K562 (cell line): ENCODE measurements around the gene PCOLCE2. TPM values are rescaled to one million over a fixed set of nuclear protein-coding genes. Genes with fewer than 3 reads are reported as not detected.

Source experiments
- BRD9 ChIP-seq: fragments of 450-650 bp; IDR thresholded peaks from 2 replicates; pipeline ENCODE4 v1.6.1; 2018; ENCODE audit warnings: low read depth; ENCODE audit not compliant: partially characterized antibody
- RBFOX2 ChIP-seq: fragments of 200-400 bp; formaldehyde crosslinking; IDR thresholded peaks from 2 replicates; pipeline ENCODE4 v1.6.1; 2017; ENCODE audit warnings: low read depth, mild to moderate bottlenecking, low read length, moderate library complexity
- ZNF347 ChIP-seq: fragments of 450-650 bp; formaldehyde crosslinking; IDR thresholded peaks from 2 replicates; pipeline ENCODE4 v1.4.0; 2020; ENCODE audit warnings: low read depth, mild to moderate bottlenecking, moderate library complexity
- polyA plus RNA-seq, 8 experiments: library from polyadenylated mRNA; depleted of rRNA in 4 of 8; stranded (reverse) in 5 of 8; unstranded in 3 of 8; fragments of >200 nt; fragmentation: Nextera tagmentation in 2 of 8; fragmentation: Illumina TruSeq in 1 of 8; extraction: Ambion mirVana in 2 of 8; extraction: Trizol in 1 of 8; gene quantifications; 2 replicates each; pipeline versions ENCODE4 v1.2.1 to v1.2.3, GENCODE V29; 2011 to 2014; ENCODE audit warnings: inconsistent platforms in 1 of 8, missing spikeins in 1 of 8
- total RNA-seq, 7 experiments: library from RNA; depleted of rRNA in 6 of 7; stranded (reverse); fragments of >200 nt in 6 of 7; fragmentation: Illumina TruSeq in 2 of 7; extraction: Trizol in 2 of 7; gene quantifications; 2 replicates each; pipeline versions ENCODE4 v1.2.1 to v1.2.3, GENCODE V29; 2011 to 2021; ENCODE audit warnings: low replicate concordance in 1 of 7
- TF ChIP-seq, protein P1 (sequence below): fragments of 200-600 bp; sonication (generic); IDR thresholded peaks from one replicate; pipeline ENCODE4 v1.6.1; 2012; ENCODE audit warnings: mild to moderate bottlenecking, low read depth, low read length, inconsistent platforms
- TF ChIP-seq, protein P2 (sequence below), 2 experiments: fragments of 450-650 bp in 1 of 2; sonication (generic) in 1 of 2; formaldehyde crosslinking in 1 of 2; IDR thresholded peaks; 2 replicates each; pipeline versions ENCODE4 v1.7.1 to v1.9.0; 2016 to 2022; ENCODE audit warnings: inconsistent platforms in 1 of 2, mild to moderate bottlenecking in 1 of 2, missing genetic modification reagents in 1 of 2

Gene PCOLCE2
- total and polyA plus RNA-seq, 9 of the 15 experiments (the other 6 are each of a cell fraction or from before 2014, with no cell fraction given), result 0.18 to 1.2 (median 0.65) TPM

DNA sequence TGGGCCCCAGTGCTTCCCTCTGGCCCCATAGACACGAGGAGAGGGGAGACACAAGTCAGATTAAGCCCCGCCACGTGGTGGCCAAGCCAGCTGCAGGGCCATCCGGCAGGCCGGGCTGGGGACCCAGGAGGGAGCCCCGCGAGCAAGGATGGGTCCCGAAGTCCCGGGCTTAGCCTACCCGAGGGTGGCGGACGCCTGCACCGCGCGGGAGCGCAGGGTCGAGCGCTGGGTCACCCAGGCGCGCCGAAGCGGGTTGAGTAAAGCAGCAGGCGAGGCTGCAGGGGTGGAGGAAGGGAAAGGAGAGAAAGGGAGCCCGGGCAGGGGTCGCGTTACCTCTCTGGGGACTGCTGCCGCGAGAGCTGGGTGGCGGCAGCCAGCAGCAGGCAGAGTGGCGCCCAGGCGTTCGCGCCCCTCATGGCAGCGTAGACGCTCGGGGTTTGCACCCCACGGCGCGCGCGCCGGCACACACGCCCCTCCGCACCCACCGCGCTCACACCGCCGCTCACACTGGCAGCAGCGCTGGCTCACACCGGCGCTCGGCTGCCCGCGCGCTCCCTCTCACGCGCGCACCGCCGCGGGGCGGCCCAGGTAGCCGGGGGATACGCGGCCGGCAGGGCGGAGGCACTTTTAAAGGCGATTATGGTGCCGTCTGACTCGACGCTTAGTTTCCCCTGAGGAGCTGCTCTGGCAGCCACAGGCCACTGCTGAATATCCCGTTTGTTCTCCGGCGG is at the start of gene PCOLCE2 (continued):
- TF ChIP-seq, protein P1, sequence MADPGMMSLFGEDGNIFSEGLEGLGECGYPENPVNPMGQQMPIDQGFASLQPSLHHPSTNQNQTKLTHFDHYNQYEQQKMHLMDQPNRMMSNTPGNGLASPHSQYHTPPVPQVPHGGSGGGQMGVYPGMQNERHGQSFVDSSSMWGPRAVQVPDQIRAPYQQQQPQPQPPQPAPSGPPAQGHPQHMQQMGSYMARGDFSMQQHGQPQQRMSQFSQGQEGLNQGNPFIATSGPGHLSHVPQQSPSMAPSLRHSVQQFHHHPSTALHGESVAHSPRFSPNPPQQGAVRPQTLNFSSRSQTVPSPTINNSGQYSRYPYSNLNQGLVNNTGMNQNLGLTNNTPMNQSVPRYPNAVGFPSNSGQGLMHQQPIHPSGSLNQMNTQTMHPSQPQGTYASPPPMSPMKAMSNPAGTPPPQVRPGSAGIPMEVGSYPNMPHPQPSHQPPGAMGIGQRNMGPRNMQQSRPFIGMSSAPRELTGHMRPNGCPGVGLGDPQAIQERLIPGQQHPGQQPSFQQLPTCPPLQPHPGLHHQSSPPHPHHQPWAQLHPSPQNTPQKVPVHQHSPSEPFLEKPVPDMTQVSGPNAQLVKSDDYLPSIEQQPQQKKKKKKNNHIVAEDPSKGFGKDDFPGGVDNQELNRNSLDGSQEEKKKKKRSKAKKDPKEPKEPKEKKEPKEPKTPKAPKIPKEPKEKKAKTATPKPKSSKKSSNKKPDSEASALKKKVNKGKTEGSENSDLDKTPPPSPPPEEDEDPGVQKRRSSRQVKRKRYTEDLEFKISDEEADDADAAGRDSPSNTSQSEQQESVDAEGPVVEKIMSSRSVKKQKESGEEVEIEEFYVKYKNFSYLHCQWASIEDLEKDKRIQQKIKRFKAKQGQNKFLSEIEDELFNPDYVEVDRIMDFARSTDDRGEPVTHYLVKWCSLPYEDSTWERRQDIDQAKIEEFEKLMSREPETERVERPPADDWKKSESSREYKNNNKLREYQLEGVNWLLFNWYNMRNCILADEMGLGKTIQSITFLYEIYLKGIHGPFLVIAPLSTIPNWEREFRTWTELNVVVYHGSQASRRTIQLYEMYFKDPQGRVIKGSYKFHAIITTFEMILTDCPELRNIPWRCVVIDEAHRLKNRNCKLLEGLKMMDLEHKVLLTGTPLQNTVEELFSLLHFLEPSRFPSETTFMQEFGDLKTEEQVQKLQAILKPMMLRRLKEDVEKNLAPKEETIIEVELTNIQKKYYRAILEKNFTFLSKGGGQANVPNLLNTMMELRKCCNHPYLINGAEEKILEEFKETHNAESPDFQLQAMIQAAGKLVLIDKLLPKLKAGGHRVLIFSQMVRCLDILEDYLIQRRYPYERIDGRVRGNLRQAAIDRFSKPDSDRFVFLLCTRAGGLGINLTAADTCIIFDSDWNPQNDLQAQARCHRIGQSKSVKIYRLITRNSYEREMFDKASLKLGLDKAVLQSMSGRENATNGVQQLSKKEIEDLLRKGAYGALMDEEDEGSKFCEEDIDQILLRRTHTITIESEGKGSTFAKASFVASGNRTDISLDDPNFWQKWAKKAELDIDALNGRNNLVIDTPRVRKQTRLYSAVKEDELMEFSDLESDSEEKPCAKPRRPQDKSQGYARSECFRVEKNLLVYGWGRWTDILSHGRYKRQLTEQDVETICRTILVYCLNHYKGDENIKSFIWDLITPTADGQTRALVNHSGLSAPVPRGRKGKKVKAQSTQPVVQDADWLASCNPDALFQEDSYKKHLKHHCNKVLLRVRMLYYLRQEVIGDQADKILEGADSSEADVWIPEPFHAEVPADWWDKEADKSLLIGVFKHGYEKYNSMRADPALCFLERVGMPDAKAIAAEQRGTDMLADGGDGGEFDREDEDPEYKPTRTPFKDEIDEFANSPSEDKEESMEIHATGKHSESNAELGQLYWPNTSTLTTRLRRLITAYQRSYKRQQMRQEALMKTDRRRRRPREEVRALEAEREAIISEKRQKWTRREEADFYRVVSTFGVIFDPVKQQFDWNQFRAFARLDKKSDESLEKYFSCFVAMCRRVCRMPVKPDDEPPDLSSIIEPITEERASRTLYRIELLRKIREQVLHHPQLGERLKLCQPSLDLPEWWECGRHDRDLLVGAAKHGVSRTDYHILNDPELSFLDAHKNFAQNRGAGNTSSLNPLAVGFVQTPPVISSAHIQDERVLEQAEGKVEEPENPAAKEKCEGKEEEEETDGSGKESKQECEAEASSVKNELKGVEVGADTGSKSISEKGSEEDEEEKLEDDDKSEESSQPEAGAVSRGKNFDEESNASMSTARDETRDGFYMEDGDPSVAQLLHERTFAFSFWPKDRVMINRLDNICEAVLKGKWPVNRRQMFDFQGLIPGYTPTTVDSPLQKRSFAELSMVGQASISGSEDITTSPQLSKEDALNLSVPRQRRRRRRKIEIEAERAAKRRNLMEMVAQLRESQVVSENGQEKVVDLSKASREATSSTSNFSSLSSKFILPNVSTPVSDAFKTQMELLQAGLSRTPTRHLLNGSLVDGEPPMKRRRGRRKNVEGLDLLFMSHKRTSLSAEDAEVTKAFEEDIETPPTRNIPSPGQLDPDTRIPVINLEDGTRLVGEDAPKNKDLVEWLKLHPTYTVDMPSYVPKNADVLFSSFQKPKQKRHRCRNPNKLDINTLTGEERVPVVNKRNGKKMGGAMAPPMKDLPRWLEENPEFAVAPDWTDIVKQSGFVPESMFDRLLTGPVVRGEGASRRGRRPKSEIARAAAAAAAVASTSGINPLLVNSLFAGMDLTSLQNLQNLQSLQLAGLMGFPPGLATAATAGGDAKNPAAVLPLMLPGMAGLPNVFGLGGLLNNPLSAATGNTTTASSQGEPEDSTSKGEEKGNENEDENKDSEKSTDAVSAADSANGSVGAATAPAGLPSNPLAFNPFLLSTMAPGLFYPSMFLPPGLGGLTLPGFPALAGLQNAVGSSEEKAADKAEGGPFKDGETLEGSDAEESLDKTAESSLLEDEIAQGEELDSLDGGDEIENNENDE, result no peak
- TF ChIP-seq, protein P2, sequence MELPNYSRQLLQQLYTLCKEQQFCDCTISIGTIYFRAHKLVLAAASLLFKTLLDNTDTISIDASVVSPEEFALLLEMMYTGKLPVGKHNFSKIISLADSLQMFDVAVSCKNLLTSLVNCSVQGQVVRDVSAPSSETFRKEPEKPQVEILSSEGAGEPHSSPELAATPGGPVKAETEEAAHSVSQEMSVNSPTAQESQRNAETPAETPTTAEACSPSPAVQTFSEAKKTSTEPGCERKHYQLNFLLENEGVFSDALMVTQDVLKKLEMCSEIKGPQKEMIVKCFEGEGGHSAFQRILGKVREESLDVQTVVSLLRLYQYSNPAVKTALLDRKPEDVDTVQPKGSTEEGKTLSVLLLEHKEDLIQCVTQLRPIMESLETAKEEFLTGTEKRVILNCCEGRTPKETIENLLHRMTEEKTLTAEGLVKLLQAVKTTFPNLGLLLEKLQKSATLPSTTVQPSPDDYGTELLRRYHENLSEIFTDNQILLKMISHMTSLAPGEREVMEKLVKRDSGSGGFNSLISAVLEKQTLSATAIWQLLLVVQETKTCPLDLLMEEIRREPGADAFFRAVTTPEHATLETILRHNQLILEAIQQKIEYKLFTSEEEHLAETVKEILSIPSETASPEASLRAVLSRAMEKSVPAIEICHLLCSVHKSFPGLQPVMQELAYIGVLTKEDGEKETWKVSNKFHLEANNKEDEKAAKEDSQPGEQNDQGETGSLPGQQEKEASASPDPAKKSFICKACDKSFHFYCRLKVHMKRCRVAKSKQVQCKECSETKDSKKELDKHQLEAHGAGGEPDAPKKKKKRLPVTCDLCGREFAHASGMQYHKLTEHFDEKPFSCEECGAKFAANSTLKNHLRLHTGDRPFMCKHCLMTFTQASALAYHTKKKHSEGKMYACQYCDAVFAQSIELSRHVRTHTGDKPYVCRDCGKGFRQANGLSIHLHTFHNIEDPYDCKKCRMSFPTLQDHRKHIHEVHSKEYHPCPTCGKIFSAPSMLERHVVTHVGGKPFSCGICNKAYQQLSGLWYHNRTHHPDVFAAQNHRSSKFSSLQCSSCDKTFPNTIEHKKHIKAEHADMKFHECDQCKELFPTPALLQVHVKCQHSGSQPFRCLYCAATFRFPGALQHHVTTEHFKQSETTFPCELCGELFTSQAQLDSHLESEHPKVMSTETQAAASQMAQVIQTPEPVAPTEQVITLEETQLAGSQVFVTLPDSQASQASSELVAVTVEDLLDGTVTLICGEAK (IDR thresholded peaks at IDR 0.05), result no peak
- TF ChIP-seq, protein P2 (CRISPR knock-in tag; IDR thresholded peaks at IDR 0.05), result no peak
- TF ChIP-seq BRD9 (no peak), ZNF347 (no peak), RBFOX2 (peak; percentile 63)
